ENCODE results near the gene PSORS1C1.

The PSORS1C1 gene

DNA sequence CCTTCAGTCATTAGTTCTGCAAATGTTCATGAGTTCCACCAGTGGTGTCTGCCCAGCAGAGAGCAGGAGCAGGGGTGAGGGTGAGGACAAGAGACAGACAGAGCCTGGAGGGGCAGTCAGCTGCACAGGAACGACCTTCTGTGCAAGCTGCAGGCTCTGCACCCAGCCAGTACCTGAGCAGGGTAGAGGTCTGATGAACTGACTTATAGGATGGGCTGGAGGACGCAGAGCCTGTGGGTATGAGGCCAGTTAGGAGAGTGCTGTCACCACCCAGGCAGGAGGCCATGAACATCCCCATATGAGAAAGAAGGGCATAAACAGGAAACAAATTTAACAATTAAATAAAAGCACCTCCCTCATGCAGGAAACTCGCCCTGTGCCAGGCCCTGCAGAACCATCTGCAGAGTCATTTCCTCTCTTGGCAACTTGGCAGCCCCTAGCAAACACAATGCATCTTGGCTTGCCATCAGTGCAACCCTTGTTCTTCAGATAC is 20.2 kb upstream of the PSORS1C1 start:
- in situ Hi-C loops (cut with HindIII; ENCODE audit: low sequenced_read_pairs) = no loop called here

DNA sequence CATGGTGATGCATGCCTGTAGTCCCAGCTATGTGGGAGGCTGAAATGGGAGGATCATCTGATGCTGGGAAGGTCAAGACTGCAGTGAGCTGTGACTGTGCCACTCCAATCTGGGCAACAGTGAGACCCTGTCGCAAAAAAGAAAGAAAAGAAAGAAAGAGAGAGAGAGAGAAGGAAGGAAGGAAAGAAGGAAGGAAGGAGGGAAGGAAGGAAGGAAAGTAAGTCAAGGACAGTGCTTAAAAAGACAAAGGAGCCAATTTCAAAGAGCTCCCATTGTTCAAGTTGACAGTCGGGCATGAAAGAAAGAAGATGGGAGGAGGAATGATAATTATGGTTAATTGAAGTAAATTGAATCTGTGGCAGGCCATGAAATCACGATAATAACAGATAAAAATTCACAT is 18.4 kb upstream of the PSORS1C1 start:
- in situ Hi-C loops (cut with HindIII; ENCODE audit: low sequenced_read_pairs) = no loop called here

DNA sequence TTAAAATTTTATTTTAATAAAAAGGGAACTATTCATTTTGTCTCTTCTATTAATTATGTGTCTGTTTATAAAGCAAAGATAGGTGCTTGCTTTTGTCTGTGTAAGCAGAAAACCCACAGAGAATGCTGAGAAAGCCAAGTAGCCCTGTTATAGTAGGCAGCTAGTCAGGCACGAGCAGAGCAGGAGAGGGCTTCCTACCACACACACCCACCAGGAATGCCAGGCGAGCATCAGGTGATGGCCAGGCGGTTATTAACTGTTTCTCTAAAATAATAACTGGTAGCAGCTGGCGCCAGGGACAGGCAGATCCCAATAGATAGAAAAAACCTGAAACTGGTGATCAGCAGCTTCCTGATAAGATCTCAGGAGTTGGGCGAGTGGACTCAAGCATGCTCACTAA is 17.9 kb upstream of the PSORS1C1 start:
- in situ Hi-C loops (cut with HindIII; ENCODE audit: low sequenced_read_pairs) = no loop called here

DNA sequence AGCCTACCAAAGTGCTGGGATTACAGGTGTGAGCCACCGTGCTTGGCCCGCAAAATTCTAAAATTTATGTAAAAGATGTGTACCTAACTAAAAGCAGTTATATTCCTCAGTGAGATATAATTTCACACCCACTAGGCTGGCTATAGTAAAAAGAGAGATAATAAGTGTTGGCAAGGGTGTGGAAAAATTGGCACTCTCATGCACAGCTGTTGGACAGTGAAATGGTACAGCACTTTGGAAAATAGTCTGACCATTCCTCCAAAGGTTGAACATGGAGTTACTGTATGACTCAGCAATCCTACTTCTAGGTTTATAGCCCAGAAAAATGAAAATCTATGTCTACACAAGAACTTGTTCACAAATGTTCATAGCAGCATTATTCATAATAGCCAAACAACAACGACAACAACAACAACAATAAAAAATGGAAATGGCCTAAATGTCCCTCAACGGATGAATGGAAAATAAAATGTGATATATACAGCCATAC is 16.1 kb upstream of the PSORS1C1 start:
- in situ Hi-C loops (cut with HindIII; ENCODE audit: low sequenced_read_pairs) = no loop called here

DNA sequence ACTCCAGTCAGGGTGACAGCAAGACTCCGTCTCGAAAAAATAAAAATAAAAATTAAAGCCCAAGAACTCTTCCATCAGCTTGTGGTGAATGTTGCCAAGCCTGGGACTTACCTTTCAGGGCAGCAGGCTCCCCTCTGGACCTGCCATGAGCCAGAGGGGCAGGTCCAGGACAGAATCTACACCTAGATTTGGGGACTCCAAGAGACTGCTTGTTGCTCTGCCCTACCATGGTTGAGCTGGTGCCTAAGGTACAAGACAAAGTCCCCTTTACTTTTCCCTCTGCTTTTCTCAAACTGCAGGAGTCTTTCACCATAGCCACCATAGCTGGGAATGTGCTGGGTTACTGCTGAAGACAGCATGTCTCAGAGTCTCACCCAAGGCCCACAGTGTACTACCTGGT is 11.5 kb upstream of the PSORS1C1 start:
- in situ Hi-C loops (cut with HindIII; ENCODE audit: low sequenced_read_pairs) = no loop called here

DNA sequence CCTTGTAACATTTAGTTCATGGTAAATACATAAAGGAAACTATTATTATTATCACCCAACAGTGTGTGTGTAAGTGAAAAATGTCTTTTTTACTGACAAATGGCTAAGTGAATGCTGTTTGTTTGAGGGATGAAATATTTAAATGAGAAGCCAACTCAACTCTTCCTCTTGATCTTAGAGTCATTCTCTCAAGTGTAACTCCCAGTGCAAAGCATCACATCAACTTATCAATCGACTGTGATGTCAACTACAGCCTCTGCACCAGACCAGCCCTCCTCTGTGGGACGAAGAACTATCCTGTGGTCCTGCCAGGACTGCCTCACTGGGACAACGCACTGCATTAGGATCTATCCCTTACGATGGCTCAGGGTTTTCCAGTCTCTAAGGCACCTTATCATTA is 7.5 kb upstream of the PSORS1C1 start:
- in situ Hi-C loops (cut with HindIII; ENCODE audit: low sequenced_read_pairs) = no loop called here

DNA sequence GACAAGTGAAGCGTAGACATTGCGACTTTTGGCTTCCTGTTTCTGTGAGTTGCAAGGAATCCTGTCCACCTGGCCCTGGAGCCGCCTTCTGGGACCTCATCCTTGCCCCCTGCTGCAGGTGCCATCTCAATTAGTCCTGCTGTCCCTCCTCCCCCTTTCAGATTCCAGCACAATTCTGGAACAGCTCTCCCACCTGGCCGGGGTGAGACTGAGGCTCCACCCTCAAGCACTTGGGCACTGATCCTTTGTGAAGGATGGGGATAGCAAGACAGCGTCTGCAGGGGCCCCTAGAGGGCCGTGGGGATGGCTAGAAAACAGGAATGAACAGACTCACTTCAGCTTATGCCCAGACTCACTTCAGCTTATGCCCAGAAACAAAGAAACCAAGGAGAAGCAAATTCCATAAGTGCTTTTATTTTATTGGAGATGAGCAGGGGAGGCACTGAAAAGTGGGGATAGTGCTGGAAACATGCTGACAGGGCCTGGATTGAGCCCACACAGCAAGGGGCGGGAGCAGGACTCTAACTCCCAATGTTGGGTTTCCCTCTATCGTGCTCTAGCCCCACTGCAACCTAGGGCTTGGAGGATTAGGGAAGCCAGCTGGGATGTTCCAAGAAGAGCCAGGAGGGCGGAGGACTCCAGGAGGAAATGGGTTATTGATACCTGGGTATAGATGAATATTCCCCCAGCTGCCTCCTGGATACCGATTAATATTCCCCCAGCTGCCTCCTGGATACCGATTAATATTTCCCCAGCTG is 3.6 kb upstream of the PSORS1C1 start:
- in situ Hi-C loops (cut with HindIII; ENCODE audit: low sequenced_read_pairs) = no loop called here

DNA sequence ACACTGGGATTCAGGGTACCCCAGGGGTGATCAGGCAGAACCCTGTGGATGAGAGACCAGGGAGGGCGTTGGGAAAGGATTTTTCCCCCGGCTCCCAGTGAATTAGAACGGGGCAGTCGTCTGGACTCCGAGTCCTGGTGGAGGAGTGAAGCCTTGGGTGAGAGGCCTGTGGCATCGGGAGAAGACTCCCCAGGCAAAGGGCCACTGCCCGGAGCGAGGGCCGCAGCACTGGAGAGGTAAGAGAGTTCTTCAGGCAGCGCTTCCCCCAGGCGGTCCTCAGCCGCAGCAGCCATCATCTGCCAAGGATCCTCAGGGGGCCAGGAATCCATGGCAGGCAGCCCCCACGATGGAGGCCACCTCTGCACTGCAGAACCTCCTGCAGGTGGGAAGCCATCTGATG is 2.9 kb upstream of the PSORS1C1 start:
- in situ Hi-C loops (cut with HindIII; ENCODE audit: low sequenced_read_pairs) = no loop called here

DNA sequence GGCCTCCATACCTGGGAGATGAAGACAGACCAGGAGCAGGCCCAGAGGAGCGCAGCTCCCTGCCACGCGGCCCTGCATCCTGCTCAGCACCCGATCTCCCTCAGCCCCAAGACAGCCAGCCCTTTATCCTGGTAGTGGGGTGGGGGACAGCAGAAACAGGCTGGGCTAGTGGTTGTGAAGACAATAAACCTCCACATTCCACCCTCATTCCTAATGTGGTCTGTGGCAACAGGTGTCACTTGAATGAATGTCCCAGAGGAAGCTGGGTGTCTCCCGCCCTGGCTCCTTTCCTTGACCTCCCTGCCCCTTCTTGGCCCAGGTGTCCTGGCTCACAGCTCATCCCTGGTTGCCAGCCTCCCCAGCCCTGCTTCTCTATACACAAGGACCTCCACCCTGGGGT is 2.1 kb upstream of the PSORS1C1 start, which contains the start of gene C6orf15:
C6orf15 (minus strand) TSS at position 98 of the 400 bp plus-strand sequence; CDS start at position 78, 20 bp downstream.
- in situ Hi-C loops (cut with HindIII; ENCODE audit: low sequenced_read_pairs) = no loop called here

DNA sequence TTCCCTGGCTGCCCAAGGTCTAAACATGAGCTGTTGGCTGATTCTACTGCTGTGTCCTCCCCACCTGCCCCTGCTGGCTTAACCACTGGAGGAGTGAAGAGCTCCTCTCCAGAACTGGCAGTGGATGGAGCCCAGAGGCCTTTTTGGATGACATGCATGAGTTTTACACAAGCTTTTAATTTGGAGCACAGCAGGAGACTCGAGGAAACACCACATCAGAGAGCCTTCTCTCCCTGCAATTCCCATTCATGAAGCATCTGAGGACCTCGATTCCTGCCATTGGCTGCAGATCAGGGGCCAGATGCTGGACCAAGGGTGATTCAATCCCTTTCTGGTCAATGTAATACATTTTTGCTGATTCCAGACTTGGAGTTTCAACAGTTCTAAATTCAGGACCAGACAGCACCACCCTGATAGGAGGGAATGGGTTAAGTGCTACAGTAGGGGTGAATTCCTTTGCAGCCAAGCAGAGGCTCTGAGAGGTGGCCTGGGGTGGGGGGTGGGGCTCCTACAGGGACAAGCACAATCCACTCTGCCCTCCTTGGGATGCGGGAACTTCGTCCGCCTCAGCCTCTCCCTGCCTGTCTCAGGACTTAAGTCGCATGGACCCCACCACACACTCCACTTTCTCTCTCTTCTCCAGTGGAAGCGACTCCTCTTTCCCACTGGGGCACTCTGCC is 599 bp upstream of the PSORS1C1 start:
- in situ Hi-C loops (cut with HindIII; ENCODE audit: low sequenced_read_pairs) = no loop called here

DNA sequence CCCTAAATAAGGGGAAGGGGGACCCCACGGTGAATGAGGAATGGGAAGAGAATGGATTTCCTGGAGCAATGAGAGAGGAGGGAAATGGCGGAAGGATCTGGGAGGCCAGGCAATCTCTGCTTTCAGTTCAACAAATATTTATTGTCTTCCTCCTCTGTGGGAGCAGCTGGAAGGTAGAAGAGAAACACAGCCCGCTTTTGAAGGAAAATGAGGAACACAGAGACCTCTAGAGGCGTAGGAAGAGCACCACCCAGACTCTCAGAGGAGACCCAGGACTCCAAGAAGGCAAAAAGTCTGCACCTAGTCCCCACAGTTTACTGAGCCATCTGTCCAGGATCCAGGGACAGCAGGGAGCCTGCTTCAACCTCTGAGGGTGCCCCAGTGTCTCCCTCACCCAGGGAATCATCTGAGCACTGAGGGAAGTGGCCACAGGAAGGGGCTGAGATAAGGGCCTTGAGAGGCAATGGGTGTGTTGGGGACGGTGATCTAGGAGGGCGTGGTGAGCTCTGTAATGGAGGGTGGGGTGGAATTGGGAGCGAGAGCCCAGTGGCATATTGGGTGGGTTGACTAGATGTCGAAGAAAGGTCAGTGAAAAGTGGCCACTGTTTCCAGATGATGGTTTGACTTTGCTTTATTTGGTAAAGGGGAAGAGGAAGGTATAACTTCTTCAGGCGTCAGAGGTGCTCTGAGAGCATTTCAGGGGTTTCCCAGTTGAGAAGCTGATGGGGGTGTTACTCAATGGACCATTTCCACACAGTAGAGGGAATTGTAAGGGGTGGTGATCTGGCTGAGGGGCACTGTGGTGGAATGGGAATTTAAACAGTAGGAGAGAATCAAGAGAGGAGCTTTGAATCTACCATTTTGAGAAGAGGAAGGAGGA is 610 bp downstream of the PSORS1C1 start:
- in situ Hi-C loops (cut with HindIII; ENCODE audit: low sequenced_read_pairs) = no loop called here

DNA sequence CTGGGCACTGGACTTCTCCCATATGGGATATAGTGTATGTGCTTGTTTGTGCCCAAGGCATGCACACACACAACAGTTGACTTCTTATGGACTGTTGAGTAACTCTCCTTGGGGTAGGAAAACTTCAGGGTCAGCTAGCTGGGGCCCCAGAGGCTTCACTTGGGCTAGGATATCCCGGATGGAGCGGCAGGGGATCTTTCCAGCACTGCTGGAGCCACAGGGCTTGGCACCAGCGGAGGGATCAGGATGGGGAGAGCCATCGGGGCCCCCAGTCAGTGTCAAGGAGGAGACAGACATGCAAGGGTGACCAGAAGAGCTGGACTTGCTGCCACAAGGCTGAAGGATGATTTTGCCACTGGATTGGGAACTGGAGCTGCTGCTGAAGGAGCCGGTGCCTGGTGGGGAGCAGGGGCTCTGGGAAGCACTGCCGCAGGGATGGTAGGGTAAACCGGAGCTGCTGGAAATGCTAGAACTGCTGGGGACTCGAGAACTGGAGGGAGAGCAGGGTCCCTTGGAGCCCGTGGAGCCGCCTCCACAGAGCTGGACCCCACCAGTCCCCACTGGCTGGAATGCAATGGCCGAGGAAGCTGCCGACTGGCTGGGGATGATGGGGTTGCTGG is 1.5 kb downstream of the PSORS1C1 start:
- in situ Hi-C loops (cut with HindIII; ENCODE audit: low sequenced_read_pairs) = no loop called here

DNA sequence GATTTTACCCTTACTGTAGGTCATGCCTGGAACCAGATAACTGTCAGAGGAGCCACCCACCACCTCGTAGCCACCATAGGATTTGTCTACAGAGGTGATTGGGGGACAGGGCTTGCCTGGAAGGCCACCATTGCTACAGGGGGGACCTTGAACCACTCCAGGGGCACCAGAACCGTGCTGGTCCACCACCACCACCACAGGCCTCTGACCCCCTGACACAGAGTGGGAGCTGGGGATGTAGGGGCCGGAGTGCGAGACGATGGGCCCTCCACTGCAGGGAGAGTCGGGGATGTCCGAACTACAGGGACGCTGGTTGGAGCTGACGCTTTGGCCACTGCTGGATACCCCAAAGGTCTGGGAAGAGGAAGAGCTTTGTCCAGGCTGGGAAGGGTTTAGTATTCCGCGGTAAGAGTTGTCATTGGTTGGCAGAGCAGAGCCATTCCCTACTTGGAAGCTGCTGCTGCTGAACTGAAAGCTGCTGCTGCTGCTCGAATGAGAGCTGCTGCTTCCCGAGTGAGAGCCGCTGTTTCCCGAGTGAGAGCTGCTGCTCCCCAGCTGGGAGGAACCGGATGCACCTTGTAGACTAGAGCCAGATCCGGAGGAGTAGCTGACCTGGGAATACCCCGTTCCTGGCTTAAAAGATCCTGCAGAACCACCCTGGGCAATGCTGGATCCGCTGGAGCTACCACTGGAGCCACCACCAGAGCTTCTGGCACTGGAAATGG is 2.2 kb downstream of the PSORS1C1 start:
- in situ Hi-C loops (cut with HindIII; ENCODE audit: low sequenced_read_pairs) = no loop called here

DNA sequence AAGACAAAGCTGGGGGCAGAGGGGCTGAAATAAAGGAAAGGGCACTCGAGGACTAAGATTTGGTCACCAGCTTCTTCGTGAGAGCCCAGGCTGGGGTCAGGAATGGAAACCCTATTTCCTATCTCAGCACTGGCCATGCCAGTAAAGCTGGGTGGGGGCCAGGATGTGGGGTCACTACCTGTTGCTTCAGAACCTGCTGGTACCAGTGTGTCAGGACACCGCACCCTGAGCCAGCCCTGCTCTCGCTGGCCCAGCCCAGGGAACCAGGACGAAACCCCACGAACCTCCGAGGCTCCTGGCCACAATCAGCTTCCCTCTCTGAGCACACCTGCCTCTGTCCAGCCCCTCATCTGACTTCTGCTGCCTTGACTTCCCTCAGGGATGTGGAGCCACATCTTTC is 3.6 kb downstream of the PSORS1C1 start:
- in situ Hi-C loops (cut with HindIII; ENCODE audit: low sequenced_read_pairs) = no loop called here

DNA sequence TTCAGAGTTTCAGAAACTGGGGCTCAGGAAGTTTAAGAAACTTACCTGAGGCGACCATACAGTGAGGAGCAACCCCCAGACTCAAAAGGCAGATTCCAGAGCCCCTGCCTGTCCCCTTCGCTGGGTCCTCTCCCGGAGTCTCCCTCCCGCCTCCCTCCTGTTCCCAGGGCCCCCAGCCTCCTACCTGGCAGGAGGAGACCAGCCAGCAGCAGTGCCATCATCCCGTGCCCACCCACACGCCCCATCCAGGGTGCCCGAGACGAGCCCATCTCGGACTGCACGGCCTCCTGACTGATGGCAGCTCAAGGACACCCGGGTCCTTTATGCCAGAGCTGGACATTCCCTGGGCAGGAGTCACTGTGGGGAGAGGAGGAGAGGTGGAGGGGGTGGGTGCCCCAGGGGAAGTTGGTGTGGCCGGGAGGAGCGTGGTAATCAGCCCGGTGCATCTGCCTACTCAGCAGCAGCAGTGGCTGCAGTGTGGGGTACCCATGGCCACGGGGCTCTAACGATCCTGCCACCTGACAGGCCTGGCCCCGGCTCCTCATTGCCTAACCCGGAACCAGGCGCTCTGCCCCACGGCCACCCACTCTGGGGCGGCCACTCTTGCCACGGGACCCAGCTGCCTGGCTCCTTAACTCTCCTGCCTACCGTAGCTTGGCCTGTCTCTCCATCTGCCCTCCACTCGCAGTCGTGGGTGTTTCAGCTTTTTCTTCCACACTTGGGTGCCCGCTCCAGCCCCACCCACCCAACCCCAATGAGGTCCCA is 5.7 kb downstream of the PSORS1C1 start, which contains the start of gene CDSN:
CDSN (minus strand) TSS at position 296 of the 765 bp plus-strand sequence; CDS start at position 269, 27 bp downstream.
- in situ Hi-C loops (cut with HindIII; ENCODE audit: low sequenced_read_pairs) = no loop called here

DNA sequence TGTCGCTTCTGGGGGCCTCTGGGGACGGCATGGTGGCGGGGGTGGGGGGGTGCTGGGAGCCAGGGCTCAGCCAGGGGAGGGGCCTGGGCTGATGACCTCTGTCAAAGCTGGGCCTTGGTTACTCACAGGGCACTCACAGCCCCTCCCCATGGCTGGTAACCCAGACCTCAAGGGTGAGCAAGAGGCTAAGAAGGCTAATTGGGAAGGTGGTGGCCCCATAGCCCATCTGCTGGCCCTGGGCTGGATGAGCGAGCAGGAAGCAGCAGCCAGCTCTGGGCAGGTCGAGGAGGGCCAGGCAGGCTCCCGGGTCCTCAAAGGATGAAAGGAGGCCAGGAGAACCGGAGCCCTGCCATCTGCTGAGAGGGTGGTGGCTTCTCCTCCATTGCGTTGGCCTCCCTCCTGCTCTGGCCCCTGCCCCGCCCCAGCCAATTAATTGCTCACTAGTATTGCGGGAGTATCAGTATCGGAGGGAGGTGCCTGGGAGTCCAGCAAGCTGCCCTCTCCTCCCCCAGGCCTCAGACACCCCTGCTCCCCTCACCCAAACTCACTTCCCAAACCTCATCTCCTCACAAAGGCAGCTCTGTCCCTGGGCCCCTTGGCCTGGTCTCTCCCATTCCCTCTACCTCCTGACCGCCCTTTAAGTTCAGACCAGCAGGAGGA is 6.7 kb downstream of the PSORS1C1 start:
- in situ Hi-C loops (cut with HindIII; ENCODE audit: low sequenced_read_pairs) = no loop called here

DNA sequence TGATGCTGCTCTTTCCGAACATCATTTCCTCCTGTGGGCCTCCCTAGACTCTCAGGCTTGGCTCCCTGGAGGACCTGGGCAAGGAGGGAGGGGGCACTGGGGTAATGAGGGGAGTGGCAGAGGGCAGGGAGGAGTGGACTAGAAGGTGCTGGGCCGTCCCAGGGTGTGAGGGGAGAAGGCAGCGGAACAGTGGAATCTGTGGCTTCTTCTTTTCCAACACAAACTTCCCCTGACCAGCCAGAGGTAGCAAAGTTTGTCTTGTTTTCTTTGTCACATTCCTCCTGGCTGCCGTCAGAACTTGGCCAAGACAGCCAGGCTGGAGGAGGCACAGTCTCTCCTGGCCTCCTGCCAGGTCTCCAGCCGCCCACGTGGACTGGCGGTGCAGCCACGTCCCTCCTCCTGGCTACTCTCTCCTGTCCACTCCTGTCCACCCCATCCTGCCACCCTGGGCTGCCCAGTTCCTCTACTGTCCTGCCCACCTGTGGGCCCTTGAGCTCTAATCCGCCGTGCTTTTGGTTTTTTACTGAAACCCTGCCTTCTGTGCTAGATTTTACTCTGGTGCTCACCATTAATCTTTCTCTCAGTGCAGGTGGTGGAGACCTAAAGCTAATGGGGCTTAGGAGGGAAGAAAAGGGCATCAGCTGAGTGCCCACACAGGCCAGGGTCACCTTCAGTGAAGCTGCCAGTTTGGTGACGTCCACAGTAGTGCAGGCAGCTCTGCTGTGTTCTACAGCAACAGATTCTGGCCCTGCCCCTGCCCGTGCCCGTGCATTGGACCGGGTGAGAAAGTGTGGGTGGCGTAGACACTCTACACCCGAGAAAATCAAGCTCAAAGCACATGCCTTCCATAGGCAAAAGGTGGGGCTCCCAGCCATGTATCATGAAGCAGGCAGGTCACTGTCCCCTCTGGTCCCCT is 8.4 kb downstream of the PSORS1C1 start:
- in situ Hi-C loops (cut with HindIII; ENCODE audit: low sequenced_read_pairs) = no loop called here

DNA sequence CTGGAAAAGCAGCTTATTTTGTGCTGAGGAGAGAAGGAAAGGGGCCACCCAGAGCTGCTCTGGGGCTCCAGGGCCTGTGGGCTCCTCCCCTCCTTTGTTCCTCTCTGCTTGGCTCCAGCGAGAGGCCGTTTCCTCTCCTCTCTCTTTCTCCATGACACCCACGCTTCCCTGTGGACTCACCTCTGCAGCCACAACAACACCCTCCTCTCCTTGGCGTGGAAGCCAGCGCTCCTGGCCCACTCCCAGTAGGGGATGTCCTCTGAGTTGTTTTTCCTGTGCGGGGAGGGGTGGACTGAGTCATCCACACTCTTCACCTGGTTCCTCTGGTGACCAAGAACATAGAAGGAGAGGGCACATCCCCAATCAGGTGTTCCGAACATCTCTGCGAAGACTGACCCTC is 10.6 kb downstream of the PSORS1C1 start:
- in situ Hi-C loops (cut with HindIII; ENCODE audit: low sequenced_read_pairs) = loop anchor here (25.0 kb wide), 1 partner anchor 112 kb away; no protein-coding TSS in a partner anchor

Measured in DLD1 (cell line).